ENCODE data around the gene BCAR1.
"Not testable (repeated sequence)": the region's sequence is repeated elsewhere in the genome, so short reads cannot be mapped to it uniquely, and the experiment has no call there.

BCAR1 gene

DNA sequence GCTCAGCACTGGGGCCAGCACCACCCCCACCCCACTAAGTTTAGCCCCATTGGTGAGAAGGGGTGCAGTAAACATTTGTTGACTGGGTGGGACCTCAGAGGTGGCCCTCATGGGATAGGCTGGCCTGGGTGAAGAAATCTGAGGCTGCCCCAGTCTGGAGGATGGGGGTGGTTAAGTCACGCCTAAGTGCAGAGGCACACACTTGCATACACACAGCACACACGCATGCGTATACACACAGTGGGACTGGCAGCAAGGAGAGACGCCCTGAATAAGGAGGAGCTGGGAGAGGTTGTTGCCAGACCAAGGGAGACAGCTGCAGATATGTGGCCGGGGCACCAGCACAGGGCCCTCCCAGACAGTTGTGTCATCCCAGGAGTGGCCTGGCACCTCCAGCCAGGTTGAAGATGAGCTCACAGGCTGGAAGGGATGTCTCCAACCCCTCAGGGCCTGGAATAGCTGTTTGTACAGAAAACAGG lies 3.0 kb upstream of the BCAR1 start:
- DNase-seq (ENCODE audit: low read depth, low spot score): no peak

GRCh38 chr16:75252946-75253911 lies 1.8 kb upstream of the BCAR1 start:
- DNase-seq (ENCODE audit: low read depth, low spot score): no peak

DNA sequence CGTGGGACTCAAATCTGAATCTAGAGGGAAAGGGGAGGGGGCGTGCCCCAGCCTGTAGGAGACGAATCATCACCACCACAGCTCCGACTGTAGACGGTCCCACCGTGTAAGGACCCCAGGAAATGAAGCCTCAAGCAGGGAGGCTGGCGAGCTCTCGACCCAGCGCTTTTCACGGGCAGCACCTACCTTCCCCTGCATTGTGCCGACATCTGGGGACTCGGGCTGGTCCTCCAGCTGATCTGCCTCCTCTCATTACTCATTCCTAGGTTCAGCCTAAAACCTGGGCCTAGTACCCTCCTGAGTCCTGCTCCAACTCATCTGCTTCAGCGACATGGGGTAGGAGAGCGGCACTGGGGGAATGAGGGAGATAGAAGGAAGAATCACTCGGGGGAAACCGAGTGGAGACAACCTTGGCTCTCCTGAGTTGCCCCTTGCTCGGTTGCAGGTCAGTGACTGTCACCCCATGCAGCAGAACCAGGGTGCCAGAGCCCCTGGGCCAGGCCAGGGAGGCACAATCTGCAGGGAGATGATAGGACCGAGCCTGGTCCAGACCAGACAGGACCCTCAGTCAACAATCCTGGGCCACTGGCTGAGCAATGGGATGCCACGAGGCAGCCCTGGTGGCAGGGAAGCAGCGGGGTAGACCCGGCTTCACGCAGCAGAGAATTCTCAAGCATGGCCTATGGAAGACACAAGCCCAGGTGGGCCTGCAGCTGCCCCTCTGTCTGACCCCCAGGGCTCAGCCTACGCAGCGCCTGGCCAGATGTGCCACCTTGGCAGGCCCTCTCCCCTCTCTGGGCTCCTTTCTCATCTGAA lies 833 bp upstream of the BCAR1 start:
- no peak for DNase-seq (ENCODE audit: low read depth, low spot score)

DNA sequence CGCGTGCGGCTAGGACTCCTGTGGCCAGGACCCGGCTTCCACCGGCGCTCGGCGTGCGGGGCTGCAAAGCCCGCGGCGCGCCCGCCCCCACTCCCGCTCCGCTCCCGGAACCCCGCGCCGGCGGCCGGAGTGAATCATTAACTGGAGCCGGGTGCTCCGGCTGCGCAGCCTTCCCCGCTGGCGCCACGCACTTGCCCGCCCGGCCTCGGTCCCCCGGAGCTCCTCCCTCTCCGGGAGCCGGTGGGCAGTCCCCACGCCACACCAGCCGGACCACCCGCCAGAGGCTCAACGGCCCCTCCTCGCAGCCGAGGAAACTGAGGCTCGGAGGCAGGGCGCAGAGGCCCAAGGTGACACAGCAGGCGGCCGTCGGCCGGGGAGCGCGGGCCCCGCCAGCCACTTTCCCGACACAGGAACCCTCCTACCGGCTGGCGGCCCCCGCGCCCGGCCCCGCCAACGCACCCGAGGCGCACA lies 580 bp downstream of the BCAR1 start:
- no peak for DNase-seq (ENCODE audit: low read depth, low spot score)

- DNase-seq (ENCODE audit: low read depth, low spot score): no peak
Measured at GRCh38 chr16:75250089-75250808, 1.2 kb downstream of the BCAR1 start.

GRCh38 chr16:75249441-75249840 lies 2.0 kb downstream of the BCAR1 start:
- no peak for DNase-seq (ENCODE audit: low read depth, low spot score)

DNA sequence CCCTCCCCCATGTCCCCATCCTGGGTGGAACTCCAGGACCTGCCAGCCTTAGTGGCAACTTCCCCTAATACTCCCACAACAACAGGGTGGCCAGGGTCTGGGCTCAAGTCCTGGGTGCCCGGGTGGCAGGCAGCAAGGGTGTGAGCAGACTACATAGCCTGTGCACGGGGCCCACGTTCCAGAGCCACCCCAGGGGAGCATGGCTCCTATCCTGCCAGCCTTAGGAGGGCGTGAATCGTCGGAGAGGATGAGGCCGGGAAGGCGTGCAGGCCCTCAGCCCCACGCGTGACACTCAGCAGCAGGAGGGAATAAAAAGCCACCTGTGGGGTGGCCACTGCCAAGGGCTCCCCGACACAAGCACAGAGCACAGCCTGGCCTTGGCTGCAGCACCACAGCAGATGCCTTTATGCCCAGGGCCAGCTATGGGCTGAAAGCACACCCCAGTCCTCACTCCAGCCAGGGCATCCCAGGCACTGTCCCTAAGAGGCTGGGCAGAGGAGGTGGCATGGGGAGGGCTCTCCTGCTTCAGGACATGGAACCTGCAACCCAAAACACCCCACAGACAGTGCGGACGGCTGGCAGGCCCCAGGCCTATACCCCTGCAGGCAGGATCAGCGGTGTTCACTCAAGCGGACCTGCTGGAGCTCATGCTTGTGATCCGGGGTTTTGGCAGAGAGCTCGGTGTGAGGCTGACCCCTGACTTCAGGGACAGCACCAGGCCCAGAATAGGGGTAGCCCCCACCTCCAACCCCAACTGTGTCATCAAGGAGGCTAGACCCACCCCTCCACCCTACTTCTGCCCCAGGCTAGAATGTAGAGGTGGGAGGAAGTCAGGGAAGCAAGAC lies 2.7 kb downstream of the BCAR1 start:
- DNase-seq (ENCODE audit: low read depth, low spot score): no peak

DNA sequence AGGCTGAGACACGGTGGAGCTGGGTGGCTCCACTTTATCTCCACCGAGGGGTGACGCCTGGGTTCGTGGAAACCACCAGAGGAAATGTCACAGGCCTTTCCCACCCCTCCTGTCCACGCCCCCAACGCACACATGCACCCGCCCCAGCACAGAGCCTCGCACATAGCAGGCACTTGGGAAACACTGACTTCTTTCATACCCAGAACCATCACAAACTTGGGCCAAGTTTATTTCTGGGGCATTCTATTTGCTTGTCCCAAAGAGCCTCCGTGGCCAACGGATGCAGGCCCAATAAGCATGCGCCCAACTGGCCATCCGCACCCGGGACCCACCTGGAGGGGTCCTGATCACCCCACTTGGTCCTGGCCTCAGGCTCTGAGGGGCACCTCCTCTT lies 3.3 kb downstream of the BCAR1 start:
- no peak for DNase-seq (ENCODE audit: low read depth, low spot score)

DNA sequence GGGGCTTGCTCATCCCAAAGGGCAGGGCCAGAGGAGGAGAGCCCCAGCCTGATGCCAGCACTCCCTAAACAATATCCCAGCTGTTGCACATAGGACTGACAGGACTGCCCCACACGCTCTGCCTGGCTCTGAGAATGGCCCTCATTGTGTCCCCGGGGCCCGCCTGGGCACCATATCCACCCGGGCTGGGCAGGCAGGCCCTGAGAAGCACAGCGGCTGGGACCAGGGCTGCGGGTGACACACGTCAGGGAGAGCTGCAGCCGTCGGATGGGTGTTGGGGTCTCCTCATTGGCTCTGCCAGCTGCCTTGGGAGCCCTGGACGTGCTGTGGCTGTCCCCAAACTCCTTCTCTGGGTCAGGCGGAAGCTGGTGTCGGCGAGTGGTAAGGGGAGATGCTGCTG lies 4.2 kb downstream of the BCAR1 start:
- DNase-seq (ENCODE audit: low read depth, low spot score): no peak

DNA sequence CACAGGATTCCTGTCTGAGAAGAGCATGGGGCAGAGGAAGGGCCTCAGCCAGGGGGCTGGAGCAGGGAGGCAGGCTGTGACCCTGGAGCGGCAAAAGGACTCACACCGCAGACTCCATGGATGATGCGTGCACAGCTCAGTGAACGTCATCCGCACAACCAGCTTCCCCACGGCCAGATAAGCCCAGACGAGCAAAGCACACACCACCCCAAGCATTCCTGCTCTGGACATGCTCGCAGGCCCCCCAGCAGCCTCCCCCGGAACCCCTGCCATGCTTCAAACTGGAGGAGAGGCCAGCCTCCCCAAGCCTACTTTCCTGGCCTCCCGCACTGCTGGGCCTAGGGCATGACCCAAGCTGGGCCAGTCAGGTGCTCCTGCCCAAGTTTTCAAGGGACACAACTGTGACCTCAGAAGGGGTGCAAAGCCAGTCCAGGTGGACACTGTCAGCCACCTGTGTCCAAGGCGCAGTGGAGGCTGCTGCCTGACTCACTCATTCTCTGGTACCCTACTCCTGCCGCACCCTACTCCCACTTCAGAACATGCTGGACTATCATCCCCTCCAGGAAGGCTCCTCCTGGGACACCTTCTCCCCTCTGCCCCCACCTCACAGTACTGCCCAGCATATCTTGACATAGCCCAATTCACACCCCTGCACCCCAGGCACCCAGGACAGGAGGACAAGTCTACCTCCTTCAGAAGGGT lies 4.8 kb downstream of the BCAR1 start:
- no peak for DNase-seq (ENCODE audit: low read depth, low spot score)

GRCh38 chr16:75244844-75245758 lies 6.3 kb downstream of the BCAR1 start:
- DNase-seq (ENCODE audit: low read depth, low spot score): no peak

DNA sequence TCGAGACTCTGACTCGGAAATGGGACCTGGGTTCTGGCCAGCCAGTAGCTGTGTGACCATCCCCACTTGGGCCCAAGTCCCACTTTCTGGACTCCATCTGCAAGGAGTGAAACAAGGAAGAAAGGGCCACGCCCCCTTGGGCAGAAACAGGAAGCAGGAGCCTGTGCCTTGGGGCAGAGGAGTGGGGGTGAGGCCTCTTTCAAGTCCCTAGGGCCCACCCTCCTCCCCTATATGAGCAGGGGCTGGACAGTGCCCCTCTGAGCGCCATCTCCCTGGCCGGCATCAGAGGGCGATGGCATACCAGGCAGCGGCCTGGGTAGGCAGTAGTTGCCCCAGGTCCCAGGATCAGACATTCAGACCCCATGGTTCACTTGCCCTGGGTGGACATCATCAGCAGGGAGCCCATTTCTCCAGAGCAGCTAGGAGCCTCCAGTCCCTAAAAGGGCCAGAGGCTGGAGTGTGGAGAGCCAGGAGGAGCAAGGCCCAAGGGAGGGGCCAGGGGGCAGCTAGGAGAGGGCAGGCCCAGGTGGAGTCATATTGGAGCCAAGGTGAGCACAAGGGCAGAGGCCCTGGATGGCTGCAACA lies 7.1 kb downstream of the BCAR1 start:
- no peak for DNase-seq (ENCODE audit: low read depth, low spot score)

GRCh38 chr16:75243667-75244224 lies 7.7 kb downstream of the BCAR1 start:
- no peak for DNase-seq (ENCODE audit: low read depth, low spot score)

DNA sequence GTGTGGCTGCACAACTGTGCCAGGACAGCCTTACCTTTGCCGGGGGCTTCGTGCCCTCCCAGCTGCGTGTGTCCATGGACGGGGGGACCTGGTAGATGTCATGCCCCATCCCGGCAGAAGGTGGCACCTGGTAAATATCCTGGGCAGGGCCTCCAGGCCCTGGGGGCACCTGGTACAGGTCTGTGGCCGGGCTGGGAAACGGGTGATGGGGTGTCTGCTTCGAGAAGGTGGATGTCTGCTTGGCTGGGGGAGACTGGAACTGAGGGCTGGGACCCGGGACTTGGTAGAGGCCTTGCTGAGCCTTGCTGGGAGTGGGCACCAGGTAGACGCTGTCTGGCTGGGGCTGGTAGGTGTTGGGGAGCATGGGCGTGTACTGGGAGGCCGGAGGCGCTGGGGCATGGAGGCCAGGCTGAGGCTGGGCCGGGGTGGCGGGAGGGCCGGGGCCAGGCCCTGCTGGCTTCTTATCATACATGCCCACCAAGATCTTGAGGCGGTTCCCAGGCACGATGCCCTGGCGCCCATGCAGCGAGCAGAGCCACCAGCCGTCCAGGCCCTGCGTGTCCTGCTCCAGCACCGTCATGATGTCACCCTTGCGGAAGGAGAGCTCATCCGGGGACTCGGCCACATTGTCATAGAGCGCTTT lies 8.9 kb downstream of the BCAR1 start:
- not testable (repeated sequence) for DNase-seq (ENCODE audit: low read depth, low spot score)

DNA sequence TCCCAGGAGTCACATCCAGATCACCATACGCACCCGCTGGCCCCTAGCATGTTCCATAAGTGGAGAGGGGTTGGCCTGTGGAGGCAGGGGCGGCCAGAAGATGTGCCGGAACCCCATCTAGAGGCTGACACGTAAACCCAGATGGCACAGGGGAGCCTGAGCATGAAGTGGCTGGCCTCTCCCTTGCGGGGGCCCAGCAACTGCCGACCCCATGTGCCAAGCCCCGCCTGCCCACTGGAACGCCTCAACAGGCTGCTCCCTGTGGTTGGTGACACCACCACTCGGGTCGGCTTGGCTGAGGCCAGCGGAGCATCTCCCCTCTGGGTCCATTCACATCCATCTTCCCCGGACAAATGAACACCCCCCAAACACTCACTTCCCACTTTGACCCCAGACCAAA lies 9.5 kb downstream of the BCAR1 start:
- no peak for DNase-seq (ENCODE audit: low read depth, low spot score)

GRCh38 chr16:75241412-75241811 lies 10.0 kb downstream of the BCAR1 start:
- no peak for DNase-seq (ENCODE audit: low read depth, low spot score)

GRCh38 chr16:75240633-75241032 lies 10.8 kb downstream of the BCAR1 start:
- not testable (repeated sequence) for DNase-seq (ENCODE audit: low read depth, low spot score)
